PC-9 (cell line): Measurements from ENCODE around the gene CENPM. TPM values are rescaled to one million over a fixed set of nuclear protein-coding genes. Genes with fewer than 3 reads are reported as not detected.

Source experiments
- BruUV-seq: library from RNA; stranded (reverse); fragments of 400-500 nt; replicated peaks from 2 replicates; lab custom pipeline; 2021; lab: Mats Ljungman, UMichigan
- CTCF ChIA-PET: fragments of 300-600 bp; sonication (Branson Sonifier 250); formaldehyde crosslinking; loops from one replicate; lab custom pipeline; 2022; ENCODE audit warnings: antibody characterized with exemption; lab: Charles Lee
- POLR2A ChIA-PET: fragments of 300-600 bp; sonication (Branson Sonifier 250); formaldehyde crosslinking; loops from one replicate; lab custom pipeline; 2022; ENCODE audit warnings: antibody characterized with exemption; ENCODE audit not compliant: unreplicated experiment; lab: Charles Lee
- DNase-seq, 2 experiments: peaks; one replicate each; pipeline versions ENCODE4 v3.0.0 to v3.0.0-alpha.2; 2015 to 2022; ENCODE audit warnings: mixed read lengths in 1 of 2
- H2AFZ ChIP-seq: fragments of 200-600 bp; sonication (generic); 2 replicates; pipeline ENCODE4 v1.8.1; 2017; ENCODE audit warnings: antibody characterized with exemption
- H3F3A ChIP-seq: fragments of 200-600 bp; sonication (generic); 2 replicates; pipeline ENCODE4 v1.8.1; 2017; ENCODE audit warnings: antibody characterized with exemption, mild to moderate bottlenecking, low read depth; ENCODE audit not compliant: insufficient read depth
- H3K27ac ChIP-seq: fragments of 200-600 bp; sonication (generic); 2 replicates; pipeline ENCODE4 v1.6.1; 2016; ENCODE audit warnings: mixed run types
- H3K27me3 ChIP-seq: fragments of 200-600 bp; sonication (generic); 2 replicates; pipeline ENCODE4 v1.6.1; 2016; ENCODE audit warnings: low read depth, mixed run types; ENCODE audit not compliant: insufficient read depth
- H3K36me3 ChIP-seq: fragments of 200-600 bp; sonication (generic); 2 replicates; pipeline ENCODE4 v1.6.1; 2016; ENCODE audit warnings: low read depth, mixed run types
- H3K4me1 ChIP-seq: fragments of 200-600 bp; sonication (generic); replicated peaks from 2 replicates; pipeline ENCODE4 v1.6.1; 2016; ENCODE audit warnings: mixed run types; ENCODE audit not compliant: insufficient read depth
- H3K4me2 ChIP-seq: fragments of 200-600 bp; sonication (generic); 2 replicates; pipeline ENCODE4 v1.6.1; 2017; ENCODE audit warnings: mixed run types
- H3K4me3 ChIP-seq: fragments of 200-600 bp; sonication (generic); 2 replicates; pipeline ENCODE4 v1.6.1; 2016; ENCODE audit warnings: mixed run types
- H3K79me2 ChIP-seq: fragments of 200-600 bp; sonication (generic); 2 replicates; pipeline ENCODE4 v1.6.1; 2017; ENCODE audit warnings: low read depth, mixed run types
- H3K9me2 ChIP-seq: fragments of 200-600 bp; sonication (generic); 2 replicates; pipeline ENCODE4 v1.8.1; 2017; ENCODE audit warnings: mild to moderate bottlenecking; ENCODE audit not compliant: insufficient read depth
- H3K9me3 ChIP-seq: fragments of 200-600 bp; sonication (generic); 2 replicates; pipeline ENCODE4 v1.8.1; 2016; ENCODE audit warnings: low read depth; ENCODE audit not compliant: insufficient read depth
- H4K20me1 ChIP-seq: fragments of 200-600 bp; sonication (generic); 2 replicates; pipeline ENCODE4 v1.8.1; 2017; ENCODE audit not compliant: insufficient read depth
- EZH2 ChIP-seq: fragments of 200-600 bp; sonication (generic); IDR thresholded peaks from 2 replicates; pipeline ENCODE4 v1.8.0; 2017; ENCODE audit warnings: antibody characterized with exemption, low read depth
- intact Hi-C: fragments of 100-400 bp; cut with micrococcal nuclease; formaldehyde crosslinking; loops from one replicate; pipeline ENCODE4 v1.10.0; 2022; ENCODE audit not compliant: unreplicated experiment
- total RNA-seq: library from RNA; stranded (reverse); gene quantifications from 2 replicates; pipeline ENCODE4 v1.2.3, GENCODE V29; 2021
- TF ChIP-seq, protein P1 (sequence below): fragments of 200-600 bp; sonication (generic); conservative IDR thresholded peaks from 2 replicates; pipeline ENCODE4 v1.6.1; 2017; ENCODE audit warnings: mixed run types, antibody characterized with exemption, mild to moderate bottlenecking, moderate library complexity

The CENPM gene
- total RNA-seq, 1 experiment from 2014 or later = 42.0 TPM

- Histone ChIP-seq H3F3A (peaks cover 24% of the 10 kb centered on the region; the same call in 1 of the 2 replicates), H3K36me3 (no peaks in the 10 kb centered on the region), H3K4me3 (no peak overlapping the region), H2AFZ (no peak overlapping the region), H3K4me1 (peaks cover 7% of the 10 kb centered on the region), H3K79me2 (no peaks in the 10 kb centered on the region), H4K20me1 (no peaks in the 10 kb centered on the region), H3K4me2 (no peak overlapping the region), H3K9me2 (no peaks in the 10 kb centered on the region), H3K9me3 (no peaks in the 10 kb centered on the region), H3K27me3 (peaks cover 9% of the 10 kb centered on the region; the same call in 1 of the 2 replicates), H3K27ac (no peak overlapping the region)
- no peak for DNase-seq
- TF ChIP-seq EZH2 = no peak
- TF ChIP-seq, protein P1, sequence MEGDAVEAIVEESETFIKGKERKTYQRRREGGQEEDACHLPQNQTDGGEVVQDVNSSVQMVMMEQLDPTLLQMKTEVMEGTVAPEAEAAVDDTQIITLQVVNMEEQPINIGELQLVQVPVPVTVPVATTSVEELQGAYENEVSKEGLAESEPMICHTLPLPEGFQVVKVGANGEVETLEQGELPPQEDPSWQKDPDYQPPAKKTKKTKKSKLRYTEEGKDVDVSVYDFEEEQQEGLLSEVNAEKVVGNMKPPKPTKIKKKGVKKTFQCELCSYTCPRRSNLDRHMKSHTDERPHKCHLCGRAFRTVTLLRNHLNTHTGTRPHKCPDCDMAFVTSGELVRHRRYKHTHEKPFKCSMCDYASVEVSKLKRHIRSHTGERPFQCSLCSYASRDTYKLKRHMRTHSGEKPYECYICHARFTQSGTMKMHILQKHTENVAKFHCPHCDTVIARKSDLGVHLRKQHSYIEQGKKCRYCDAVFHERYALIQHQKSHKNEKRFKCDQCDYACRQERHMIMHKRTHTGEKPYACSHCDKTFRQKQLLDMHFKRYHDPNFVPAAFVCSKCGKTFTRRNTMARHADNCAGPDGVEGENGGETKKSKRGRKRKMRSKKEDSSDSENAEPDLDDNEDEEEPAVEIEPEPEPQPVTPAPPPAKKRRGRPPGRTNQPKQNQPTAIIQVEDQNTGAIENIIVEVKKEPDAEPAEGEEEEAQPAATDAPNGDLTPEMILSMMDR = no peak
- intact Hi-C loops = no loop called here
- BruUV-seq = no TSS peak
- CTCF ChIA-PET = interaction anchor here (0.6 kb wide), 2 partner anchors 41 to 1739 kb away, joined by 6 to 8 read pairs; no protein-coding TSS in a partner anchor
- POLR2A ChIA-PET = no interaction called here
Measured at GRCh38 chr22:41913842-41914534, 33.0 kb downstream of the CENPM start.

DNA sequence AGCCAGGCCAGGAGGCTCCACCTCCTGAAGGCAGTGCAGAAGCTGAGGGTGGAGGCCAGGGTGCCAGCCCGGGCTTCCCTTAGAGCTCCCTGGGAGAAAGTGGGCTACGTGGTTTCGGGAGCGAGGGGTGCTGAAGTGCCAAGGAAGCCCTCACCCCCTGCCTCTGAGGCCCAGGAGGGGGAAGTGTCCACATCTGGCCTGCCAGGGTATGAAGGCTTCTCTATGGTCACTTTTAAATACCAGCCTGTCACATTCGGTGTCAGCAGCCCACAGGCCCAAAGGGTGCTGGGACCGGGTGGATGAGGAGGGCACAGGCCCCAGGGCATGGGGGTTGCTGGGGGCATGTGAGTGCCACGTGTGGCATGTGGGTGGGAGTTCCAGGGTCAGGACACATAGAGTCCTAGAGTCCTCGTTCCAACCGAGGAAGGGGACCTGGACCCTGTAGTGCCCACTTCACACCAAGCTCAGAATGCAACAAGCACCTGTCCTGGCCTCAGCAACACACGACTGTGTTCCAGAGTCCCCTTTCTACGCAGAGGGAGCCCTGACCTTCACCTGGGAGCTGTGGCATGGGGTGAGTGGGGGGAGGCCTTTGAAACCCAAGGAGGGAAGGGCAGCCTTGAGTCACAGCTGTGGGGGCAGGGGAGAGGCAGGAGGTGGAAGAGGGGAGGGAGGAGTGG lies 33.8 kb downstream of the CENPM start:
- peaks cover 24% of the 10 kb centered on the region; the same call in 1 of the 2 replicates for H3F3A ChIP-seq
- no peak overlapping the region for H3K27ac ChIP-seq
- H3K9me2 ChIP-seq = no peaks in the 10 kb centered on the region
- TF ChIP-seq, protein P1 = no peak
- no peak for TF ChIP-seq EZH2
- intact Hi-C loops = no loop called here
- H3K4me2 ChIP-seq = no peak overlapping the region
- BruUV-seq = no TSS peak
- no peak overlapping the region for H2AFZ ChIP-seq
- no peak overlapping the region for H3K4me3 ChIP-seq
- ChIA-PET CTCF (interaction anchor here (0.5 kb wide), 1 partner anchor 149 kb away, joined by 4 read pairs; no protein-coding TSS in a partner anchor), POLR2A (no interaction called here)
- H3K36me3 ChIP-seq = no peaks in the 10 kb centered on the region
- H4K20me1 ChIP-seq = peaks cover 2% of the 10 kb centered on the region; the same call in 1 of the 2 replicates
- no peaks in the 10 kb centered on the region for H3K79me2 ChIP-seq
- DNase-seq = no peak
- H3K27me3 ChIP-seq = peaks cover 9% of the 10 kb centered on the region; the same call in 1 of the 2 replicates
- H3K9me3 ChIP-seq = no peaks in the 10 kb centered on the region
- H3K4me1 ChIP-seq = peaks cover 11% of the 10 kb centered on the region

DNA sequence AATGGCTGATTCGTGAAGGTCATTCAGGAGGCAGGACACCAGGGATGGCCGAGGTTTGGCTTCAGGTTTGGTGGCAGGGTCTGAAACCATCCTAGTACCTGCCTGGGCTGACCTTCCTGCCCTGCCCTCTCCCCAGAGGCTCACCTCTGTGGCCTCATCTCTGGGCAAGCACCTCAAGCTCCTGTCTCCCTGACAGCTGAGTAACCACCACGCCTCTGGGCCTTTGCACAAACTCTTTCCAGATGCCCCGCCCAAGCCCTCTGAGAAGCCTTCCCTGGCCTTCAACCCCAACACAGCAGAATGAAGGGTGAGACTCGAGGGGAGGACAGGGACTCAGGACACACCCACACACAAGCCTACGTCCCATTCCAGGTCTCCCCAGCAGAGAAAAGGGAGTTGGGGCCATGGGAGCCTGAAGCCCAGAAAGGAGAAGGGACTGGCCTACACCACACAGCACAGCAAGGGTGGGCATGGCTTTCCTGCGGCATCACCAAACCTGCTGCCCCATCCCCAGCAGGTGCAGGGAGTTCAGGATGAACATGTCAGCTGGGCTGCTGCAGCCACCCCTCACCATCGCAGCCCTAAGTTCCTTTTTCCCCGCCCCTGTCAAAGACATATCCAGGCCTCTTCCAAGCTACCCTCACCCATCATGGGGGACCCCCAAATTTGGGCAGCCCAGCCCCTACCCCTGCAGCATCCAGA lies 34.5 kb downstream of the CENPM start:
- peaks cover 25% of the 10 kb centered on the region; the same call in 1 of the 2 replicates for H3F3A ChIP-seq
- no peak overlapping the region for H3K4me3 ChIP-seq
- H3K4me1 ChIP-seq = 0 out of 2 replicates have a peak, but pooled peaks cover 7% of the 10 kb centered on the region
- H4K20me1 ChIP-seq = peaks cover 4% of the 10 kb centered on the region; the same call in 1 of the 2 replicates
- CTCF ChIA-PET = no interaction called here
- no peak overlapping the region for H3K4me2 ChIP-seq
- no peak for DNase-seq
- H3K36me3 ChIP-seq = no peaks in the 10 kb centered on the region
- POLR2A ChIA-PET = no interaction called here
- intact Hi-C loops = no loop called here
- TF ChIP-seq EZH2 = no peak
- TF ChIP-seq, protein P1 = no peak
- no TSS peak for BruUV-seq
- H3K27me3 ChIP-seq = peaks cover 9% of the 10 kb centered on the region; the same call in 1 of the 2 replicates
- no peaks in the 10 kb centered on the region for H3K79me2 ChIP-seq
- H3K9me2 ChIP-seq = no peaks in the 10 kb centered on the region
- H2AFZ ChIP-seq = no peak overlapping the region
- no peak overlapping the region for H3K27ac ChIP-seq
- no peaks in the 10 kb centered on the region for H3K9me3 ChIP-seq
